ENCODE measurements around the gene COMMD2. TPM values are rescaled to one million over a fixed set of nuclear protein-coding genes. Genes with fewer than 3 reads are reported as not detected.

Gene COMMD2
- total RNA-seq, 1 experiment from 2014 or later, result 35.5 TPM

DNA sequence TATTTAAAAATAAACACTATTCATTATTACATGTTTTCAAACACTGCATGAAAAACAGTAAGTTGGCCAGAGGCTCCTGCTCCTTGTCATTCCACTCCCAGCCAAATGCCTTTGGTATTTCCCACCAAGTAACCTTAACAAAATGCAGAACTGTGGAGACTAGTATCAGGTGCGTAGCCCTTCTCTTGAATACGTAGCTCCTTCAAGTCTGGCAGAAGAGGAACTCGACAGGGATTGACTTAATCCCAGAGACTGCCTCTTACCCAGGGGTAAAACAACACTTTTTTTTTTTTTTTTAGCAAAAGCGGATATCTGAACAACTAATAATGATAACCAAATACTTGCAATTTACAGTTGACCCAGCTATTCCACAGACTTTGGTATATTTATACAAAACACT is 738 bp downstream of the COMMD2 start (continued):
- TF ChIP-seq POLR2AphosphoS5 (IDR thresholded peaks at IDR 0.05; ENCODE audit: low read depth, low read length), result no peak

GRCh38 chr3:149744606-149745005 is 7.7 kb downstream of the COMMD2 start:
- intact Hi-C loops (cut with micrococcal nuclease), result no loop called here
- Histone ChIP-seq H3K9me3 (ENCODE audit: control insufficient read depth in 1 of 2, insufficient read depth in 1 of 2, low read depth in 1 of 2, low read length in 2 of 2) (no peaks in the 10 kb centered on the region), H3K4me3 (replicated peaks in 1 of 2; ENCODE audit: low read depth in 1 of 2, low read length in 2 of 2) (no peak overlapping the region), H3K27ac (ENCODE audit: low read depth, low read length) (no peak overlapping the region), H4K20me1 (ENCODE audit: insufficient read depth) (no peaks in the 10 kb centered on the region), H3K79me2 (ENCODE audit: insufficient read depth, low read length) (peaks cover under 1% of the 10 kb centered on the region; the same call in 1 of the 2 replicates), H3K4me1 (ENCODE audit: control insufficient read depth in 1 of 2, insufficient read depth in 2 of 2, low read length in 2 of 2) (no peaks in the 10 kb centered on the region), H3K9me2 (ENCODE audit: insufficient read depth) (no peaks in the 10 kb centered on the region), H3K27me3 (ENCODE audit: insufficient read depth, low read length) (no peaks in the 10 kb centered on the region), H3K36me3 (ENCODE audit: control insufficient read depth in 1 of 2, insufficient read depth in 2 of 2, low read length in 2 of 2) (peaks cover 37 to 44% of the 10 kb centered on the region in 2 experiments), H3K4me2 (ENCODE audit: low read length) (no peak overlapping the region), H2AFZ (ENCODE audit: low read depth, low read length, poor library complexity, severe bottlenecking) (no peak overlapping the region), H3K9ac (ENCODE audit: low read length) (no peak overlapping the region)
- ChIA-PET RAD21 (ENCODE audit: low non-redundant PET in 1 of 2, low total read pairs in 2 of 2, uncharacterized antibody in 2 of 2, unreplicated experiment in 2 of 2) (no interaction called here), CTCF (no interaction called here), POLR2A (interaction anchor here (1.1 kb wide), 1 partner anchor 8 kb away, joined by 3 read pairs; the partner anchor contains the start of gene COMMD2)
- no peak for DNase-seq (ENCODE audit: low read depth, low spot score)
- BruUV-seq (replicated peaks), result no TSS peak
- TF ChIP-seq ELF1 (IDR thresholded peaks at IDR 0.05; ENCODE audit: borderline replicate concordance, low read depth) (no peak), CTCF (IDR thresholded peaks at IDR 0.05 in 2 of 3, conservative IDR thresholded peaks at IDR 0.05 in 1 of 3; ENCODE audit: borderline replicate concordance in 1 of 3, insufficient read depth in 1 of 3, low read depth in 2 of 3, low read length in 2 of 3) (no peak), YY1 (IDR thresholded peaks at IDR 0.05; ENCODE audit: extremely low read depth, insufficient replicate concordance, low read depth, low read length) (no peak), SIN3A (IDR thresholded peaks at IDR 0.05; ENCODE audit: low read depth) (no peak), MAX (IDR thresholded peaks at IDR 0.05) (no peak), ZFX (IDR thresholded peaks at IDR 0.05) (no peak), SP1 (IDR thresholded peaks at IDR 0.05; ENCODE audit: low read depth) (no peak), RAD21 (IDR thresholded peaks at IDR 0.05; ENCODE audit: low read depth) (no peak), CEBPB (IDR thresholded peaks at IDR 0.05; ENCODE audit: low read depth) (no peak), REST (IDR thresholded peaks at IDR 0.05; ENCODE audit: low read depth) (no peak), TCF7L2 (IDR thresholded peaks at IDR 0.05; ENCODE audit: borderline replicate concordance, extremely low read depth, insufficient read depth, insufficient read length) (no peak), SRF (IDR thresholded peaks at IDR 0.05; ENCODE audit: low read depth) (no peak), POLR2AphosphoS5 (IDR thresholded peaks at IDR 0.05; ENCODE audit: low read depth, low read length) (no peak), POLR2A (IDR thresholded peaks at IDR 0.05; ENCODE audit: borderline replicate concordance, extremely low read depth, insufficient read depth, insufficient read length) (no peak)
- TF ChIP-seq, protein P1, sequence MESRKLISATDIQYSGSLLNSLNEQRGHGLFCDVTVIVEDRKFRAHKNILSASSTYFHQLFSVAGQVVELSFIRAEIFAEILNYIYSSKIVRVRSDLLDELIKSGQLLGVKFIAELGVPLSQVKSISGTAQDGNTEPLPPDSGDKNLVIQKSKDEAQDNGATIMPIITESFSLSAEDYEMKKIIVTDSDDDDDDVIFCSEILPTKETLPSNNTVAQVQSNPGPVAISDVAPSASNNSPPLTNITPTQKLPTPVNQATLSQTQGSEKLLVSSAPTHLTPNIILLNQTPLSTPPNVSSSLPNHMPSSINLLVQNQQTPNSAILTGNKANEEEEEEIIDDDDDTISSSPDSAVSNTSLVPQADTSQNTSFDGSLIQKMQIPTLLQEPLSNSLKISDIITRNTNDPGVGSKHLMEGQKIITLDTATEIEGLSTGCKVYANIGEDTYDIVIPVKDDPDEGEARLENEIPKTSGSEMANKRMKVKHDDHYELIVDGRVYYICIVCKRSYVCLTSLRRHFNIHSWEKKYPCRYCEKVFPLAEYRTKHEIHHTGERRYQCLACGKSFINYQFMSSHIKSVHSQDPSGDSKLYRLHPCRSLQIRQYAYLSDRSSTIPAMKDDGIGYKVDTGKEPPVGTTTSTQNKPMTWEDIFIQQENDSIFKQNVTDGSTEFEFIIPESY (IDR thresholded peaks at IDR 0.05; ENCODE audit: extremely low read depth, insufficient replicate concordance, low read length), result no peak
- ATAC-seq, result no peak

Data from HCT116 (cell line).